VCaP (cell line): Measurements from ENCODE around the gene SFSWAP.

Source experiments
- H3K27ac ChIP-seq: fragments of 450-650 bp; 2 replicates; pipeline ENCODE4 v1.5.1; 2017
- TF ChIP-seq, protein P1 (sequence below): fragments of 450-650 bp; conservative IDR thresholded peaks from 2 replicates; pipeline ENCODE4 v1.5.1; 2017; ENCODE audit warnings: mild to moderate bottlenecking, moderate library complexity

The SFSWAP gene

GRCh38 chr12:131764738-131765137, 53.8 kb downstream of the SFSWAP start:
- no peak overlapping the region for H3K27ac ChIP-seq
- TF ChIP-seq, protein P1, sequence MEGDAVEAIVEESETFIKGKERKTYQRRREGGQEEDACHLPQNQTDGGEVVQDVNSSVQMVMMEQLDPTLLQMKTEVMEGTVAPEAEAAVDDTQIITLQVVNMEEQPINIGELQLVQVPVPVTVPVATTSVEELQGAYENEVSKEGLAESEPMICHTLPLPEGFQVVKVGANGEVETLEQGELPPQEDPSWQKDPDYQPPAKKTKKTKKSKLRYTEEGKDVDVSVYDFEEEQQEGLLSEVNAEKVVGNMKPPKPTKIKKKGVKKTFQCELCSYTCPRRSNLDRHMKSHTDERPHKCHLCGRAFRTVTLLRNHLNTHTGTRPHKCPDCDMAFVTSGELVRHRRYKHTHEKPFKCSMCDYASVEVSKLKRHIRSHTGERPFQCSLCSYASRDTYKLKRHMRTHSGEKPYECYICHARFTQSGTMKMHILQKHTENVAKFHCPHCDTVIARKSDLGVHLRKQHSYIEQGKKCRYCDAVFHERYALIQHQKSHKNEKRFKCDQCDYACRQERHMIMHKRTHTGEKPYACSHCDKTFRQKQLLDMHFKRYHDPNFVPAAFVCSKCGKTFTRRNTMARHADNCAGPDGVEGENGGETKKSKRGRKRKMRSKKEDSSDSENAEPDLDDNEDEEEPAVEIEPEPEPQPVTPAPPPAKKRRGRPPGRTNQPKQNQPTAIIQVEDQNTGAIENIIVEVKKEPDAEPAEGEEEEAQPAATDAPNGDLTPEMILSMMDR: no peak

- TF ChIP-seq, protein P1: no peak
- H3K27ac ChIP-seq: no peak overlapping the region
Measured at GRCh38 chr12:131765961-131766360, 55.1 kb downstream of the SFSWAP start.

- no peak overlapping the region for H3K27ac ChIP-seq
- TF ChIP-seq, protein P1: no peak
Measured at GRCh38 chr12:131766382-131767107, 55.7 kb downstream of the SFSWAP start.

DNA sequence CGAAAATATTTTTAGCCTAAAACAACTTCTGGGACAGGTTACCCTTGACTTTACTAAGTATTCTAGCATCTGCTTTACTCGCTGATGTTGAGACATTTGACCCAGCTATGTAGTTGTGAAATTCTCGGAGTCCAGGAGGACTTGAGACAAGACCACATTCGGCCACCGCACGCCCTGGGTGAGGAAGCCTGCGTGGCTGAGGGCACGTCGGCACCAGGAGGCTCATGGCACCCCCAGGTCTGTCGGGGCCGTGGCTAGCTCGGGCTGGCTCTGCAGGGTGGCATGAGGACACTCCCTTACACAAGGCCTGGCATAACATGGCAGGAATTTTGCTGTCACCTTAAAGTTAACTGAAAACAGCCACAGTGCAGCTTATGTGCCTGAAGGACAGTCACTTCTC, 59.2 kb downstream of the SFSWAP start:
- no peak overlapping the region for H3K27ac ChIP-seq
- TF ChIP-seq, protein P1: no peak

GRCh38 chr12:131771965-131772364, 61.1 kb downstream of the SFSWAP start:
- TF ChIP-seq, protein P1: no peak
- H3K27ac ChIP-seq: no peak overlapping the region

GRCh38 chr12:131773582-131774221, 62.8 kb downstream of the SFSWAP start:
- no peak overlapping the region for H3K27ac ChIP-seq

More at GRCh38 chr12:131773582-131774221, 62.8 kb downstream of the SFSWAP start:
- TF ChIP-seq, protein P1: no peak
